NCI-H2107 (cell line): ENCODE data around the gene SULT6B1.
"Not testable (repeated sequence)": the region's sequence is repeated elsewhere in the genome, so short reads cannot be mapped to it uniquely, and the experiment has no call there.

Experiments used
- DNase-seq: peaks from one replicate; lab custom pipeline; 2025; lab: John Stamatoyannopoulos, UW

SULT6B1 gene

GRCh38 chr2:37195862-37196319 lies 7.4 kb upstream of the SULT6B1 start:
- DNase-seq, result not testable (repeated sequence)

- DNase-seq, result no peak
These were observed 4.1 kb upstream of the SULT6B1 start for GRCh38 chr2:37192551-37192950.

GRCh38 chr2:37191747-37192146 lies 3.3 kb upstream of the SULT6B1 start:
- DNase-seq, result no peak

GRCh38 chr2:37191253-37191652 lies 2.8 kb upstream of the SULT6B1 start:
- no peak for DNase-seq

DNA sequence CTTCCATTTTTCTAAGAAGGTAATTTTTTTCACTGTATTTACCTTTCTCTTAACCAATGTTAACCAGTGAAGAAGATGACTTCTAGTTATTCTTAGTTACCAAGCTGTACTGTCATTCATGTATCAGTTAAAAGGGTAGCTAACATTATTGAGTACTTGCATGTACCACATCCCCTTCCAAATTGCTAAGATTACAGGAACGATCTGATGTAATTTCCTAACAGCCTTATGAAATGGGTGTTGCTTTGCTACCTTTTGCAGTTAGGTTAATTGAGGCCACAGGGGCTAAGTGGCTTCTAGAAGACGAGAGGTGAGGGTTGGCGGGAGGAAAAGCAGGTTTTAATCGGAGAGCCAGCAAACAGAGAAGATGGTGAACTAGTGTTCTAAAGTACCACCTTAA lies 1.8 kb upstream of the SULT6B1 start:
- DNase-seq, result no peak

GRCh38 chr2:37189452-37190153 lies 1.1 kb upstream of the SULT6B1 start:
- DNase-seq, result no peak

DNA sequence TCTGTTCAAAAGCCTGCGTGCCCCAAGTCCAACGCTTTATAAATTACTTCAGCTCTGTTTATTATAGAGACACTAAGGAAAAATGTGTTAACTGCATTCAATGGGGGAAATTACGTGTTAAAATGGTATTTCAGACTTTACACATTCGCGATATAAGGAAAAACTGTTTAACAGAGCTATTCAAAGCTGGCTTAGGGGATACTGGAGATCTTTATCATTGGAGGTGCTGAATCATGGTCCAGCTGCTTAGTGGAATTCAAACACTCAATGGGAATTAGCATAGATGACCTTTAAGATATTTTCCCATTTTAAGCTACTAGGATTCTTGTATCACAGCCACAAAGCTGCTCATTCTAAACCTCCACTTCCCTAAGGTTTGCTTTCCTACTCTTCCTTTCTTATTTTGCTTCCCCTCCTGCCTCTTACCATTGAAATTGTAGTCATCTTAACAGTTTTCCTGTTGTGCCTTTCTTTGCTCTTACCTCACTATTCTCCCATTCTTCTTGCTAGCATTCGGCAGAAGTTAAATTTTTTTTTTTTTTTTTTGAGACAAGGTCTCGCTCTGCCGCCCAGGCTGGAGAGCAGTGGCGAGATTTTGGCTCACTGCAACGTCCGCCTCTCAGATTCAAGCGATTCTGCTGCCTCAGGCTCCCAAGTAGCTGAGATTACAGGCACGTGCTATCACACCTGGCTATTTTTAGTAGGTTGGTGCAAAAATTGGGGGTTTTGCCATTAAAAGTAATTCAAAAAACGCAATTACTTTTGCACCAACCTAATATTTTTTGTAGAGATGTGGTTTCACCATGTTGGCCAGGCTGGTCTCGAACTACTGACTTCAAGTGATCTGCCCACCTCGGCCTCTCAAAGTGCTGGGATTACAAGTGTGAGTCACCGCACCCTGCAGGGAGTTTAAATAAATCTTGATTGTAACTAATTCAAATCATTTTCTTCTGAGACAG lies 6.5 kb downstream of the SULT6B1 start:
- DNase-seq, result no peak

DNA sequence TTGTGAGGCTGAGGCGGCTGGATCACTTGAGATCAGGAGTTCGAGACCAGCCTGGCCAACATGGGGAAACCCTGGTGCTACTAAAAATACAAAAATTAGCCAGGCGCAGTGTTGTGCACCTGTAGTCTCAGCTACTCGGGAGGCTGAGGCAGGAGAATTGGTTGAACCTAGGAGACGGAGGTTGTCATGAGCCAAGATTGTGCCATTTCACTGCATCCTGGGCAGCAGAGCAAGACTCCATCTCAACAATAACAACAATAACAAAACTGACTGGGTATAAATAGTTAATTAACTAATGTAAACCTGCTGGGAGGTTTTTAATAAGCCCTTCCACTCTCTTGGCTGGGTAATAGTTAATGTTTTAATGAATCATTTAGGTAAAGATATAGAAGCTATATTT lies 7.8 kb downstream of the SULT6B1 start:
- no peak for DNase-seq

DNA sequence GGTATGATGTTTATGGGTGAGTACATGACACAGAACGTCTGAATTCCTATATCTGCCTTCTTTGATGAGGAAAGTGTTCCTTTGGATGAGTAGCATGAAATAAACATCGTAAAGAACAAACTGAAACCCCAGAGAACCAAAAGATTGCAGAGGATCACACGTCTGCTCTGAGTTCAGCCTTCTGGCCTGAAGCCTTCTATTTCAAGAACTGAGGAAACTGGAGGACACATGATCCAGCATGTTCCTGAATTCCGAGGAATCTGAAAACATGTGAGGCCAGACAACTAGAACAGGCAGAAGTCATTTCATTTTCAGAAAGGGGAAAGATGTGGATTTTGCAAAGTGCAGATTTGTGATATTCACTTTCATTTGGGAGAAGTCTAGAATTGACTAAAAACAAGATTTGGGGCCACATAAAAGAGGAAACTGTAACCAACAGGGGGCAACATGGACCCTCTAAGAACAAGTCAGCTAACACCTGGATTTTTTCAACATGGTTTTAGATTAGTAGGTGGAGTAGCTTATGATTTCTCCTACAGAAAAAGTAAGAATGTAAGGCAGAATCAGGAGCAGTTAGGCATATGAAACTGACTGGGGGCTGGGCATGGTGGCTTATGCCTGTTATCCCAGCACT lies 8.3 kb downstream of the SULT6B1 start:
- no peak for DNase-seq

- DNase-seq, result no peak
These were observed 14.7 kb downstream of the SULT6B1 start for GRCh38 chr2:37173741-37174140.

DNA sequence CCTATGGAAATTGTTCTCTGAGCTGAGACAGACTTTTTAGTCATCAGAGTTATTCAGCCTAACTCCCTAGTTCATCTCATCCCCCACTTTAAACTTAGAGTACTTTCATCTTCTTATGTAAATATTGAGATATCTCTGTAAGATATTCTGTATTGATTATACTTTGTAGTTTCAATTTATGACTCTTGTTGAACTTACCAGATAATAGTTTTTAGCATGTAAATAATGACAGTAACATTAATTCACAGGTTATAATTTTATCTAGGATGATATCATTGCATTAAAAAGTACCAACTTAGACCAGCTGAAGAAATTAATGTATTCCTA lies 16.9 kb downstream of the SULT6B1 start:
- DNase-seq, result no peak

GRCh38 chr2:37168217-37168981 lies 20.1 kb downstream of the SULT6B1 start:
- DNase-seq, result peak; percentile 17

GRCh38 chr2:37167636-37168180 lies 20.8 kb downstream of the SULT6B1 start:
- no peak for DNase-seq

- DNase-seq, result no peak
These were observed 23.7 kb downstream of the SULT6B1 start for GRCh38 chr2:37164757-37165156.

GRCh38 chr2:37156857-37157714 lies 31.4 kb downstream of the SULT6B1 start, which contains the start of gene EIF2AK2:
TSS of gene EIF2AK2 (minus strand) at chr2:37156980. CDS start at chr2:37147806, 9,174 bp downstream.
- peak; percentile 72 for DNase-seq

GRCh38 chr2:37156071-37156856 lies 32.2 kb downstream of the SULT6B1 start:
- DNase-seq, result no peak

DNA sequence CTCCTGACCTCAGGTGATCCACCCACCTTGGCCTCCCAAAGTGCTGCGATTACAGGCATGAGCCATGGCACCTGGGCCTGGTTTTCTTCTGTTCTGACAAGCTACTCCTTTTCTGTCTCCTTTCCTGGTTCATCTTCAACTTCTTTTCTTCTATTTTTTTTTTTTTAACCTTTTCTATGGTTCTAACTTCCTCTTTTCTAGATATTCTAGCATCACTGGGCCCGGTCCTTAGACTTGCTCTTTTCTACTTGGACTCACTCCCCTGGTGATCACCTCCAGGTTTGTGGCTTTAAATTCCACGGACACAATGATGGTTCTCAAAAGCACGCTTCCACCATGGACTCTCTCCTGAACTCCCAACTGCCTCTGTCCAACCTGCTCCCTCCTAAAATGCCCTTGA lies 33.7 kb downstream of the SULT6B1 start:
- DNase-seq, result no peak

DNA sequence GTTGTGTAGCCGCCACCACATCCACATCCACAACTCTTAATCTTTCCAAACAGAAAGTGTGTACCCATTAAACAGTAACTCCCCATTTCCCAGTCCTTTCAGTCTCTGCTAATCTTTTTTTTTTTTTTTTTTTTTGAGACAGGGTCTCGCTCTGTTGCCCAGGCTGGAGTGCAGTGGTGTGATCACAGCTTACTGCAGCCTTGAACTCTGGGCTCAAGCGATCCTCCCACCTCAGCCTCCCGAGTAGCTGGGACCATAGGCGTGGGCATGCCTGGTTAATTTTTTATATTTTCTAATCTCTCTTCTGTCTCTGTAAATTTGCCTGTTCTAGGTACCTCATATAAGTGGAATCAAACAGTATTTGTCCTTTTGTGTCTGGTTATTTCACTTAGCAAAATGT lies 35.2 kb downstream of the SULT6B1 start:
- no peak for DNase-seq

GRCh38 chr2:37149626-37150322 lies 38.7 kb downstream of the SULT6B1 start:
- DNase-seq, result no peak
